BLaER1 treated with 17β-estradiol and CSF1 and Interleukin-3, amounts not matched to agents 10 nM and 100 nM (cell line): ENCODE measurements around the gene MEIOB.

Source experiments
- H3K27ac ChIP-seq, 11 experiments: shearing (Covaris generic); formaldehyde crosslinking; 2 replicates each; pipeline ENCODE4 v1.8.1; 2022
- H3K27me3 ChIP-seq, 11 experiments: shearing (Covaris generic); formaldehyde crosslinking; 2 replicates each; pipeline ENCODE4 v1.8.1; 2022
- H3K36me3 ChIP-seq, 11 experiments: shearing (Covaris generic); formaldehyde crosslinking; 2 replicates each; pipeline ENCODE4 v1.8.1; 2022
- H3K4me1 ChIP-seq, 10 experiments: shearing (Covaris generic); formaldehyde crosslinking; 2 replicates each; pipeline ENCODE4 v1.8.1; 2022
- H3K4me2 ChIP-seq, 11 experiments: shearing (Covaris generic); formaldehyde crosslinking; 2 replicates each; pipeline ENCODE4 v1.8.1; 2022
- H3K4me3 ChIP-seq, 10 experiments: shearing (Covaris generic); formaldehyde crosslinking; 2 replicates each; pipeline ENCODE4 v1.8.1; 2022
- H3K9ac ChIP-seq, 11 experiments: shearing (Covaris generic); formaldehyde crosslinking; 2 replicates each; pipeline ENCODE4 v1.8.1; 2022
- H3K9me3 ChIP-seq, 11 experiments: shearing (Covaris generic); formaldehyde crosslinking; replicated peaks in 1 of 11; 2 replicates each; pipeline ENCODE4 v1.8.1; 2022
- H4K20me1 ChIP-seq, 11 experiments: shearing (Covaris generic); formaldehyde crosslinking; 2 replicates each; pipeline ENCODE4 v1.8.1; 2022
- Cebpa-rat ChIP-seq, 11 experiments: shearing (Covaris generic); IDR thresholded peaks; 2 replicates each; pipeline ENCODE4 v1.8.1; 2022

The MEIOB gene

DNA sequence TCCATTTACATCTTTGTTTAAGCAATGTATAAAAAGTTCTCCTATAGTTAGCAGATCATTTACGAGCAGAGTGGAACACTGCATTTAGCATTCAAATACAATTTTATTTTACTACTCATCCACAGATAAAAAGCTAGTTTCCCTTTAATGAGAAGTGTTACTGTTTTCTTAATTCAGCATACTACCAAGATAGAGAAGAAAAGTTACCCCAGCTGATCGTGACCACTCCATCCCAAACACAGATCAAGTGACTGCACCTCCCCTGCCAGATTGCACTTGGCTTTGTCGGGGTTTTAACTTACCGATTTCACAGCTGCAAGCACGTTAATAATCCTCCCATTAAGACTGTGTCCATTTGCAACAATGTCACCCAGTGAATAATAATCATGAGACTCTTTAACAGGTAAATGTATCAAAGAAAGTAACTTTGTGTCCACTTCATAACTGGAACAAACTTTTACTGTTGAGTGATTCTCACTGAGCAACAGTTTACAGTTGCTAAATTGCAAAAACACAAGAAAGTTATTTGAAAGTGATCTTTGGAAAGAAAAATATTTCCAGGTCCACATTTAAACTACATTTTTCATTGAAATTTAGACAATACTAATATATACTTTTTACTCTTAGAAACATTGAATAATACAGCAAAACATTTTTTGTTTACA is 14.4 kb downstream of the MEIOB start:
- TF ChIP-seq Cebpa-rat (IDR thresholded peaks at IDR 0.05): no peak
- Histone ChIP-seq H3K4me3 (no peak overlapping the region), H3K27ac (no peak overlapping the region), H3K9ac (peak overlapping the region in 1 of 11 experiments; percentile 37; a peak in 2 of 22 replicates), H3K27me3 (peaks cover 0 to 32% (median 24%) of the 10 kb centered on the region in 11 experiments; a peak in 19 of 22 replicates), H3K36me3 (no peaks in the 10 kb centered on the region), H3K4me2 (peak overlapping the region in 2 of 11 experiments; percentile 17 to 43; a peak in 2 of 22 replicates), H4K20me1 (no peaks in the 10 kb centered on the region; a peak in 1 of 22 replicates), H3K4me1 (peaks cover 0 to 21% (median 14%) of the 10 kb centered on the region in 10 experiments; a peak in 15 of 20 replicates), H3K9me3 (no peaks in the 10 kb centered on the region)

DNA sequence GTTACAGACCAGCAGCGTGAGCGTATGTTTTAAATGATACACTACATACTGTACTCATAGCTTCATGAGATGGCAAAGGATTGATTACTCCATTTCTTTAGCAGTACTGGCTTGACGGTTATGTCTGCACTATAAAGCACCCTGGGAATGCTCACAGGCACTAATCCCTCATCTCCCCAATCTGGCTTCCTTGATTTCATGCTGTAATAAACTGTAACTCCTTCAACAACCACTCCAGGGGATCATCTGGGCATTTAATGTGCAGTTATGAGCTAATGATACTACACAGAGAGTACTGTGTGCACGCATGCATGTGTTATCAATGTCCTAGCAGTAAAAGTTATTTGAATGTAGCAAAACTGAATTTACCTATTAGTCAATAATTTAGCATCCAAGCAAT is 20.2 kb downstream of the MEIOB start:
- no peaks in the 10 kb centered on the region for H3K9me3 ChIP-seq
- H3K27ac ChIP-seq: no peak overlapping the region
- peaks cover 0 to 1% (median 0%) of the 10 kb centered on the region in 11 experiments; a peak in 5 of 22 replicates for H3K27me3 ChIP-seq
- no peaks in the 10 kb centered on the region for H3K36me3 ChIP-seq
- no peak for TF ChIP-seq Cebpa-rat (IDR thresholded peaks at IDR 0.05)
- no peaks in the 10 kb centered on the region; a peak in 1 of 22 replicates for H4K20me1 ChIP-seq
- H3K4me2 ChIP-seq: no peak overlapping the region
- H3K9ac ChIP-seq: no peak overlapping the region
- peaks cover 0 to 17% (median 8%) of the 10 kb centered on the region in 10 experiments; a peak in 10 of 20 replicates for H3K4me1 ChIP-seq
- no peak overlapping the region for H3K4me3 ChIP-seq

DNA sequence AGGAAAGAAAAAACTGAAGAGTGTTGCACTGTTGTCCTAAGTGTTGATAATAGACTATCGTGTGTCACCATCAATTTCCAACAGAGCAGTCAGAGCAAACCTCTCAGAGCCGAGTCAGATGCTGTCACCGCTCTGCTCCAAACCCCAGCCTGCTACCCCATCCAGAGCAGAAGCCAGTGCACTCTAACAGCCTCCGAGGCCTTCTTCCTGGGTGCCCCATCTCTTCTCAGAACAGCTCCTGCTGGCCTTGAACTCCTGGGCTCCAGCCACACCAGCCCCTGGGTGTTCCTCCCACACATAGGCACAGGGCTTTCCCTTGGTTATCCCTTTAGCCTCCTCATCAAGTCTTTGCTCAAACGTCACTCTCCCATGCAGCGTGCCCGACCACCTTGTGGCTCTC is 21.0 kb downstream of the MEIOB start:
- Histone ChIP-seq H3K4me3 (no peak overlapping the region), H3K9ac (no peak overlapping the region), H3K4me2 (no peak overlapping the region), H3K9me3 (no peaks in the 10 kb centered on the region), H3K27ac (no peak overlapping the region), H3K27me3 (no peaks in the 10 kb centered on the region; a peak in 1 of 22 replicates), H3K4me1 (peaks cover 0 to 17% (median 8%) of the 10 kb centered on the region in 10 experiments; a peak in 10 of 20 replicates), H4K20me1 (no peaks in the 10 kb centered on the region; a peak in 1 of 22 replicates), H3K36me3 (no peaks in the 10 kb centered on the region)
- TF ChIP-seq Cebpa-rat (IDR thresholded peaks at IDR 0.05): no peak

DNA sequence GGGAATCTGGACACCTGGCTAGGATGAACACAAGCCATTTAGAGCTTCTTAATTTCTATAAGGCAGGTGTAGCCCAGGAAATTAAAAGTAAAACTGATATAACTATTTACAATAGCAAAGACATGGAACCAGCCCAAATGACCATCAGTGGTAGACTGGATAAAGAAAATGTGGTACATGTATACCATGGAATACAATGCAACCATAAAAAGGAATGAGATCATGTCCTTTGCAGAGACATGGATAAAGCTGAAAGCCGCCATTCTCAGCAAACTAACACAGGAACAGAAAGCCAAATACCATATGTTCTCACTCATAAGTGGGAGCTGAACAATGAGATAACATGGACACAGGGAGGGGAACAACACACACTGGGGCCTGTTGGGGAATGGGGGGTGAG is 25.5 kb downstream of the MEIOB start:
- H3K9me3 ChIP-seq: no peaks in the 10 kb centered on the region
- H3K4me1 ChIP-seq: no peaks in the 10 kb centered on the region
- no peaks in the 10 kb centered on the region for H4K20me1 ChIP-seq
- H3K36me3 ChIP-seq: no peaks in the 10 kb centered on the region
- H3K27me3 ChIP-seq: no peaks in the 10 kb centered on the region
- H3K4me3 ChIP-seq: no peak overlapping the region
- no peak for TF ChIP-seq Cebpa-rat (IDR thresholded peaks at IDR 0.05)
- no peak overlapping the region for H3K4me2 ChIP-seq
- H3K27ac ChIP-seq: no peak overlapping the region
- no peak overlapping the region for H3K9ac ChIP-seq

DNA sequence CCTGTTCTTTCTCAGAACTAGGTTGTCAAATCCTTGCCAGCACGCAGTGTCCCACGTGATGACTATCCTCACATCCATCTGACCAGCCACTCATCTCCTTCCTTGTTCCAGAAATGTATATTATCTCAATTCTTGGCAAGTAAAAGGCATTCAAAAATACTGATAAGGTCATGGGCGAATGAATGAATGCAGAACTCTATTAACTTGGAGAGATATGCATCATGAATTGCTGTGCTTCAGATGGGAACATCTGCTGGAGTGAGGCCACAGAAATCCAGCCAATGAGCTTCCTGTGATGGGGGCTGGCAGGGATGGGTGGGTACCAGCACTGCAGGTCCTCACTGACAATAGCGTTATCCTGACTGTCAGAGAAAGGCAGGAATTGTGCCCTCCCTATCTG is 26.0 kb downstream of the MEIOB start:
- H3K4me3 ChIP-seq: no peak overlapping the region
- no peak for TF ChIP-seq Cebpa-rat (IDR thresholded peaks at IDR 0.05)
- H3K4me2 ChIP-seq: no peak overlapping the region
- no peaks in the 10 kb centered on the region for H3K9me3 ChIP-seq
- no peaks in the 10 kb centered on the region for H3K36me3 ChIP-seq
- H3K9ac ChIP-seq: no peak overlapping the region
- no peak overlapping the region for H3K27ac ChIP-seq
- no peaks in the 10 kb centered on the region for H4K20me1 ChIP-seq
- no peaks in the 10 kb centered on the region for H3K4me1 ChIP-seq
- H3K27me3 ChIP-seq: no peaks in the 10 kb centered on the region

DNA sequence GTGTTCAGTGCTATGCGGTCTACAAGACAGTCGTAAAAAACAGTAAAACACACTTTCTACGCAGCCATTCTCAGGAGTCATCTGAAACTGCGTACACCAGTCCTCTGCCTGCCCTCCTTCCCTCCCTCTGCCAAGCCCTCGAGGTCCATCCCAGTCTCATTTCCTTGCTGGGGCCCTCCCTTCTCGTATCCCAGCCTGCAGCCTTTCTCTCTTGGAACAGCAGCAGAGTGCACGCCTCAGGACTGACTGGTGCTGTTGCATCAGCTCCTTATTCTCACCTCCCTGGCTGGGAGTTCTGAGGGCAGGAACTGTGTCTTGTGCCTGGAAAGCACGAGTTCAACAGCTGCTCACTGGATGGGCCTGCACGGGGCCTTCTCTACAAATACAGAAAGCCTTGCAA is 32.4 kb downstream of the MEIOB start:
- no peaks in the 10 kb centered on the region; a peak in 1 of 20 replicates for H3K4me1 ChIP-seq
- no peak overlapping the region for H3K4me2 ChIP-seq
- H4K20me1 ChIP-seq: peaks cover 0 to 5% (median 0%) of the 10 kb centered on the region in 11 experiments; a peak in 1 of 22 replicates
- peak overlapping the region in 2 of 11 experiments; percentile 14 to 29; a peak in 2 of 22 replicates for H3K9ac ChIP-seq
- H3K27ac ChIP-seq: no peak overlapping the region
- TF ChIP-seq Cebpa-rat (IDR thresholded peaks at IDR 0.05): no peak
- no peaks in the 10 kb centered on the region for H3K9me3 ChIP-seq
- H3K4me3 ChIP-seq: no peak overlapping the region
- H3K36me3 ChIP-seq: peaks cover 0 to 6% (median 0%) of the 10 kb centered on the region in 11 experiments; a peak in 1 of 22 replicates
- no peaks in the 10 kb centered on the region for H3K27me3 ChIP-seq

DNA sequence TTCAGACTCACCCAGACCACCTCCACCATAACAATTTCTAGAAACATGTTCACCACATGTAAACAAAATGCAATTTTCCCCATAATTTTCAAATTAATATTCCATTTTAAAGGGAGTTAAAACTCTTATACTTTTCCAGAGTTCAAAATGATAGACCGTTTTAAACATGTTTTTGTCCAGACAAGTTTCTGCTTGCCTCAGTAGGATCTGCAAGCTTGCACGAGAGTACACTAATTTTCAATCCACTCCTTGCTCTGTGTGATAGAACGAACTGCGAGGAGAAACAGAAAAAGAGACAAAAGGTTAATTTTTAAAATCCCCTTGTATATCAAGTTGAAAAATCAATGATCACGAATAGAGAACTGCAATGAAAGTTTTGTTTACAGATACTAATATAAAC is 37.9 kb downstream of the MEIOB start:
- H3K4me1 ChIP-seq: peaks cover 3 to 18% (median 4%) of the 10 kb centered on the region in 10 experiments
- H3K4me2 ChIP-seq: no peak overlapping the region
- H4K20me1 ChIP-seq: peaks cover 0 to 28% (median 8%) of the 10 kb centered on the region in 11 experiments; a peak in 13 of 22 replicates
- H3K4me3 ChIP-seq: no peak overlapping the region
- H3K36me3 ChIP-seq: peaks cover 8 to 32% (median 14%) of the 10 kb centered on the region in 11 experiments; a peak in 17 of 22 replicates
- H3K9me3 ChIP-seq: no peaks in the 10 kb centered on the region
- no peak overlapping the region for H3K9ac ChIP-seq
- no peaks in the 10 kb centered on the region for H3K27me3 ChIP-seq
- H3K27ac ChIP-seq: no peak overlapping the region
- no peak for TF ChIP-seq Cebpa-rat (IDR thresholded peaks at IDR 0.05)

DNA sequence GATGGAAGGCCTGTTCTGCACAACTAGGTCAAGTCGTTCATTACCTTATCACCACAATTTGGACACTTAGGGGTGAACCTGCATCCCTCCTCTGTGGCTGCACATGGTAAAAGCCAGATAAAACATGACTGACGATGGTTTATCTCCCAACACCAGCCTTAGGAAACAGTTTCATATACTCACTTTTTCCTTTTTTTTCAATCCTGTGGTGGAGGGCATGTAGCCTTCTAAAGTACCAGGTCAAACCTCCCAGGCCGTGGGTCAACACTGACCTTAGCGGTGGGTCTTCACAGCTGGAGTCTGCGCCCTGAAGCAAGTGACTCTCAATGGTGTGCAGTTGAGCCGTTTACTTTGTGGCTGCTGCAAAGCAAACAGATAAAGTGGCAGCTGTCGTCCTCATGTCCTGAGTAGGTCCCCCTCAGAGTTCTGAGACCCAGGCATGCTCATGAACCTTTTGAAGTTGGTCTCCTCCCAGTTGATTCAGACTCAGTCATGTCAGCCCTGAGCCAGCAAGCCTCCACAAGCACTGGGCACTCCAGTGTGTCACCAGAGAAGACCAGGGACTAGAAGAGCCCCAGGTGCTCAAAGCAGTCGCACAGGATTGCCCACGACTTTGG is 39.0 kb downstream of the MEIOB start:
- no peak overlapping the region for H3K9ac ChIP-seq
- no peak overlapping the region for H3K4me3 ChIP-seq
- TF ChIP-seq Cebpa-rat (IDR thresholded peaks at IDR 0.05): no peak
- H3K4me1 ChIP-seq: peaks cover 15 to 29% (median 16%) of the 10 kb centered on the region in 10 experiments
- H3K27me3 ChIP-seq: no peaks in the 10 kb centered on the region
- H3K36me3 ChIP-seq: peaks cover 8 to 32% (median 18%) of the 10 kb centered on the region in 11 experiments; a peak in 17 of 22 replicates
- peaks cover 0 to 33% (median 15%) of the 10 kb centered on the region in 11 experiments; a peak in 13 of 22 replicates for H4K20me1 ChIP-seq
- no peaks in the 10 kb centered on the region for H3K9me3 ChIP-seq
- no peak overlapping the region for H3K27ac ChIP-seq
- no peak overlapping the region for H3K4me2 ChIP-seq
